HS-5 (cell line): ENCODE measurements around the gene CLMP.
"Not testable (repeated sequence)": the region's sequence is repeated elsewhere in the genome, so short reads cannot be mapped to it uniquely, and the experiment has no call there.

Experiments used
- DNase-seq: peaks from one replicate; pipeline ENCODE4 v3.0.0-alpha.2; 2012; ENCODE audit warnings: low read depth

The CLMP gene

GRCh38 chr11:123168955-123169484 is 26.0 kb downstream of the CLMP start:
- DNase-seq, result no peak

GRCh38 chr11:123168241-123168640 is 26.8 kb downstream of the CLMP start:
- no peak for DNase-seq

- no peak for DNase-seq
Observed at GRCh38 chr11:123166071-123166559, 28.9 kb downstream of the CLMP start.

DNA sequence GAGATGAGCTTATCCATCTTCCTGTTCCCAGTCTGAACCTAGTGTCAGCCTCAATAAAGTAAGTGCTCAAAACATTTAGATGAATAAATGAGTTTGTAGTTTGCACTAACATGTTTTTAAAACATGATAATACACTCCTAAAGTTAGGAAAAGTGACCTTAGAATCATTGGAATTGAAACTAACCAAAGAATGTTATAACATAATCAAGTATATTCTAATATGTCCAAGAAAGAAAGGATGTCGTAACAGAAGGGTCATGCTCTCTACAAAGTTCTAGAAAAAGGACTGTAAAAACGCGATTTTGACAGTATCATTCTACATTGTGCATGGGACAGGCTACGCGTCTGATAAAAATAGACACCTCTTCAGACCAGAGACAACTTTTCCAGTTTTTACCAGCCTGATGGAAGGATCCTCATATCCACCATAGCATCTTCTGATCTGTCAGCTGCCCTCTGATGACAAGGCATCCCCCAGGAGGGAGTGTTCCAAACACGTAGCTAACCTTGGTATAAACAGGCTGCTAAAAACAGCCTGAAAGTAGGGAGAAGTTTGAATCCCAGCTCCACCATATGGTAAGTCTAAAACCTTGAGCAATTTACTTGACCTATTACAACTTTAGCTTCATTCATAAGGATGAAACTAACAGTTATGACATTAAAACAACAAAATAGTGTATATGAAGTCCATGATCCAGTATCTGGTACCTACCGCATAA is 30.2 kb downstream of the CLMP start:
- DNase-seq, result no peak

- no peak for DNase-seq
Observed at GRCh38 chr11:123163621-123164020, 31.4 kb downstream of the CLMP start.

- DNase-seq, result no peak
Observed at GRCh38 chr11:123161376-123162030, 33.5 kb downstream of the CLMP start.

- DNase-seq, result no peak
Observed at GRCh38 chr11:123159183-123159857, 35.7 kb downstream of the CLMP start.

DNA sequence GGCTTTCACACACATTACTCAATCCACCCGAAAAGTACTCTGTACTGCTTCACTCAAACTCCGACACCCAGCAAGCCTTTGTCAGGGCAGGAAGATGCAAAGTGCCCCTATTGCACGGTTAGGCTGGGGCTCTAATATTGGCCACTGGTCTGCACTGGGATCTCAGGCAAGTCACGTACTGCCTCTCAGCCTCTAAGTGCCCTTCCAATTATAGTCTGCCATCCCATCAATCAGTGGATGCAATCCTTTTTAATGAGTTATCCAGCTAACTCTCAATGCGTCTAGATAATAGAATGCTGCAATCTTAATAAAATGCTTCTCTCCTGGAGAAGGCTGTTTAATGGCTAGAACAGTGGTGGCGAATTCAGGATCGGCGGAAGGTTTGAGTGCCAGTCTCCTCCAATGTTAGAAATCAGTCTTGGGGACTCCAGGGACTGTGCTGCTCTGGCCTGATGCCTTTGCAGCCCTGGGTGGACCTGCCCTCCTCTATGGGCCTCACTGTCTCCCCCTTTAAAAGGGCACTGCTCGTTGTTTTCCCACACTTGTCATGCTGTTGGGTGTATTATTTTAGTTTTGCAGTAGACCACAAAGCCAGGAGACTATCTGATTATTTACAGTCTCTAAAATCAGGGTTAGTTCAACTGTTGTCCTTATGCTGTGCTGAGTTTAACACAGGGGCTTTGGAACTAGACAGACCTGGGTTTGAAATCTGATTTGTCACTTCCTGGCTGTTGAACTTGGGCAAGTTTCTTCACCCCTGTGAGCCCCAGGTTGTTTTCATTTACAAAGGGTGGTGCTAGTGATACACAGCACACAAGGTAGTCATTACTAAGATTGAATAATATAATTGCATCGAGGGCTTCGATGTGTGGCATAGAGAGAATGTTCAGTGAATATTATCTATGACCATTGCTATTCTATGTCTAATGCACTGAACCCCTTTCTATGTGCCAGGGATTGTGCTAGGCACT is 36.7 kb downstream of the CLMP start:
- no peak for DNase-seq

GRCh38 chr11:123152951-123153350 is 42.1 kb downstream of the CLMP start:
- no peak for DNase-seq

- DNase-seq, result not testable (repeated sequence)
Observed at GRCh38 chr11:123152346-123152745, 42.7 kb downstream of the CLMP start.

- no peak for DNase-seq
Observed at GRCh38 chr11:123151796-123152195, 43.3 kb downstream of the CLMP start.

DNA sequence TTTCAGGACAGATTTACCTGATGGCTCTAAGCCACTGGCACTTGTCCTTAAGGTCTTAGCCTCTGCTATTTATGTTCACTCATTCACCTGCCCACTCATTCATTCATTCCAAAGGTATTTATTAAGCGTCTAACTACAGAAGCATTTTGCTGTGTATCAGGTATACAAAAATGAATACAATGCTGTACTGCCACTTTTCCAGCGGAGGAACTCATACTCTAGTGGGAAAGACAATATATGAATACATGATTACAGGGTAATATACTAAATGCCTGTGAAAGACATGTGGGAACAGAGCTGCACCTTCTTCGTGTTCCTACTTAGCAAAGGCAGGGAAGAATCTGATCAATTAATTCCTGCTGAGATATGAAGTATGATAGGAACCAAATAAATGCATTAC is 43.7 kb downstream of the CLMP start:
- DNase-seq, result no peak

DNA sequence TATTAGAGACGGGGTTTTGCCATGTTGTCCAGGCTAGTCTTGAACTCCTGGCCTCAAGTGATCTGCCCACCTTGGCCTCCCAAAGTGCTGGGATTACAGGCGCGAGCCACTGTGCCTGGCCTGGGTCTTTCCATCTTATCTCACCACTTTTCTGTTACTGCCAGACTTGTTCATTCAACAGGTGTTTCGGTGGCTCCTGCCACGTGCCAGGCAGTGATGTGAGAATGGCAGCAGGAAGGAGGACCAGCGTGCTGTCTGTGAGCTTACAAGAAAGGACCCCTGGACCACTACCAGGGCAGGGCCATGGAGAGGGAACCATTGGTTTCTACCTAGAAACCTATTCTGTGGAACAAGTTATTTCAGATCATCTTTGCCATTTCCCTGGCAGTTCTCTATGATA is 44.2 kb downstream of the CLMP start:
- no peak for DNase-seq

GRCh38 chr11:123148965-123149364 is 46.1 kb downstream of the CLMP start:
- no peak for DNase-seq

DNA sequence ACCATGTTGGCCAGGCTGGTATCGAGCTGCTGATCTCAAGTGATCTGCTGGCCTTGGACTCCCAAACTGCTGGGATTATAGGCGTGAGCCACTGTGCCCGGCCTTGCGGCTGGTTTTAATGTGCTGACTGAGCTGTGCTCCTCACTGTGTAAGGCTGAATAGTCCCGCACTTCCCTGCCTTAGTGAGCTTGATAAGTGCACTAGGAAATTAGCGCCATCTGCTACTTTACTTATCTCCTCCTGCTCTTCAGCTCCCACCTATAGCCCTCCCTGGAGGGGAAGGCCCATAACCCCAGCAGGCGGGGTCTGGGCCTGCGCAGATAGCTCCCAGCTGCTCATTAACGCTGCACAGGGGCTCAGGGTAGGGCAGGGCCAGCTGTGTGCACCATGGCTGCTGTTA is 49.4 kb downstream of the CLMP start:
- DNase-seq, result no peak

- DNase-seq, result peak; percentile 63
Observed at GRCh38 chr11:123145220-123145619, 49.8 kb downstream of the CLMP start.

DNA sequence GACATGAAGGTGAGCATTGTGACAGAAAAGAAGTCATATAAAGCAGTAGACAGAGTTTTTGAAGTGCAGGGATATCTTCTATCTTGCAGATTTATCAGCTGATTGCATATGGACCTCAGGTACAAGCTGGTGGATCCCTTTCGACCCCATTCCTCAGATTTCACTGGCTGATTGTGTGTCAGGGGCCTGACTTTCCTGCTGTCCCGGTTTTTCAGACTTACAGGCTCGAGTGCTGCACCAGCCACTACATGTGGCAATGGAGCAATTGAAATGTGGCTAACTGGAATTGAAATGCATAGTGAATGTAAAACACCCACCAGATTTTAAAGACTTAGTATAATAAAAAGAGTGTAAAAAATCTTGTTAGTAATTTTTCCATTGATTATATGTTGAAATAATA is 50.3 kb downstream of the CLMP start:
- DNase-seq, result no peak

GRCh38 chr11:123143921-123144320 is 51.1 kb downstream of the CLMP start:
- no peak for DNase-seq

DNA sequence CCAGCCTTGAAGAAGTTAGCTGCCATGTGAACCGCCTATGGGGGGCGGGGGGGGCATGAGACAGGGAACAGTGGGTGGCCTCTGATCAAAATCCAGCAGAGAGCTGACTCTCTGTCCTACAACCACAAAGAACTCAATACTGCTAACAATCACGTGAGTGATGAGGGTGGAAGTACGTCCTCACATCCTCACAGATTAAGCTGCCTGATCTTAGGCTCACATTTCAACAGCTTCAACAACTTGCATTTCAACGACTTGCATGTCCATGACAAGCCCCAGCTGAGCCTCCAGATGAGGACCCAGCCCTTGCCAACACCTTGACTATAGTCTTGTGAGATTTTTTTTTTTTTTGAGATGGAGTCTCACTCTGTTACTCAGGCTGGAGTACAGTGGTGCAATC is 51.6 kb downstream of the CLMP start:
- no peak for DNase-seq

- DNase-seq, result no peak
Observed at GRCh38 chr11:123139206-123139605, 55.8 kb downstream of the CLMP start.

DNA sequence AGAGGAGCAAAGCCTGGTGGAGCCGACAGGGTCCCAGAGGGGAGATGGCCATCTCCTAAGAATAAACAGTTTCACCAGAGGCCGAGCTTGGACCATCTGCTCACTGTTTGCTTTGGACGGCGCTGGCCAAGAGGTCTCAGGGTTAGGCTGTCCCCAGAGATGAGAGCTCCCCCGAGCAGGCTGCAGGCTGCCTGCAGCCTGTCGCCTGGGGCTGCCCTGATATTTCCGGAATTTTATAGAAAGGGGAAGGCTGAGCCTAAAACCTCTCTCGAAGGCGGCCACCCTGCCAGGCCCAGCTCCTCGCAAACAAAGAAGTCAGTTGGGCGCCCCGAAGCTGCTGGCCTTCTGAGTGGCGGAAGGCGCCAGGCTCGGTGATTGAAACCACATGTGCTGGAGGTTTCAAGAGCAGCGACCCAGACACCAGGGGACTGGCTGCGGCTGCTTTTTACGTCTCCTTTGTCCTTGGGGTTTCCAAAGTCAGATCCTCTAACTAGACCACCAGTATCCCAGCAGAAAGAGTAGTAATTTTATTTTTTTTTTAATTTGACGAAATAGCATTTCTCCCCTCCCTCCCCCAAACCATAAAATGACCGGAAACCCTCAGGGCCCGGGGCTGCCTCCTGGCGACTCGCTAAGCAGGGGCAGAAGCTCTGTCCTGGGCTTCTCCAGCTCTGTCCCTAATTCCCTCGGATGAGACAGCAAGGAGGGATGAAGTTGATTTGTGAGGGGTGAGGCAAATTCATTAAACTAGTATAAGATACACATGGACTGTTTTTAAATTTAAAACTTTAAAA is 57.4 kb downstream of the CLMP start:
- DNase-seq, result no peak
